HepG2 (cell line): ENCODE measurements around the gene CAPN12. TPM values are rescaled to one million over a fixed set of nuclear protein-coding genes. Genes with fewer than 3 reads are reported as not detected.

Experiments used
- AKAP8 ChIP-seq: sonication (generic); formaldehyde crosslinking; IDR thresholded peaks from 2 replicates; pipeline ENCODE4 v1.5.1; 2020; ENCODE audit warnings: mild to moderate bottlenecking, missing genetic modification reagents
- BRD4 ChIP-seq: sonication (generic); formaldehyde crosslinking; IDR thresholded peaks from 2 replicates; pipeline ENCODE4 v1.4.0; 2020; ENCODE audit warnings: missing genetic modification reagents
- DR1 ChIP-seq: sonication (generic); formaldehyde crosslinking; IDR thresholded peaks from 2 replicates; pipeline ENCODE4 v1.8.0; 2021; ENCODE audit warnings: mild to moderate bottlenecking, missing genetic modification reagents, inconsistent platforms
- ELF4 ChIP-seq: sonication (generic); formaldehyde crosslinking; IDR thresholded peaks from 2 replicates; pipeline ENCODE4 v1.5.0; 2020; ENCODE audit warnings: missing genetic modification reagents, mild to moderate bottlenecking, moderate library complexity, borderline replicate concordance
- FOXJ3 ChIP-seq: sonication (generic); formaldehyde crosslinking; IDR thresholded peaks from 2 replicates; pipeline ENCODE4 v1.4.0; 2020; ENCODE audit warnings: missing genetic modification reagents, mild to moderate bottlenecking, borderline replicate concordance
- GATAD2A ChIP-seq: IDR thresholded peaks from 2 replicates; pipeline ENCODE4 v1.6.1; 2016
- GPN1 ChIP-seq: sonication (generic); formaldehyde crosslinking; IDR thresholded peaks from 2 replicates; pipeline ENCODE4 v1.5.1; 2020; ENCODE audit warnings: missing genetic modification reagents, borderline replicate concordance
- HDAC1 ChIP-seq: sonication (generic); formaldehyde crosslinking; IDR thresholded peaks from 2 replicates; pipeline ENCODE4 v1.5.1; 2020; ENCODE audit warnings: mild to moderate bottlenecking, missing genetic modification reagents
- MBD4 ChIP-seq: IDR thresholded peaks from 2 replicates; pipeline ENCODE4 v1.6.1; 2012; ENCODE audit warnings: low read length, inconsistent platforms, borderline replicate concordance
- MED1 ChIP-seq: sonication (generic); formaldehyde crosslinking; IDR thresholded peaks from 2 replicates; pipeline ENCODE4 v1.4.0; 2020; ENCODE audit warnings: missing genetic modification reagents
- MED13 ChIP-seq: sonication (generic); formaldehyde crosslinking; IDR thresholded peaks from 2 replicates; pipeline ENCODE4 v1.5.0; 2020; ENCODE audit warnings: missing genetic modification reagents
- RXRA ChIP-seq: sonication (generic); formaldehyde crosslinking; IDR thresholded peaks from 2 replicates; pipeline ENCODE4 v1.5.1; 2020; ENCODE audit warnings: missing genetic modification reagents
- SAP130 ChIP-seq: IDR thresholded peaks from 2 replicates; pipeline ENCODE4 v1.6.1; 2016; ENCODE audit warnings: low read depth
- TFAP4 ChIP-seq: sonication (generic); IDR thresholded peaks from 2 replicates; pipeline ENCODE4 v1.6.1; 2016; ENCODE audit warnings: low read depth, borderline replicate concordance
- ZBTB20 ChIP-seq: sonication (generic); formaldehyde crosslinking; IDR thresholded peaks from 2 replicates; pipeline ENCODE4 v1.8.1; 2023; ENCODE audit warnings: missing genetic modification reagents, low read depth, mild to moderate bottlenecking, borderline replicate concordance
- ZNF264 ChIP-seq: sonication (generic); formaldehyde crosslinking; IDR thresholded peaks from 2 replicates; pipeline ENCODE4 v1.4.0; 2020; ENCODE audit warnings: missing genetic modification reagents
- ZNF281 ChIP-seq: sonication (generic); formaldehyde crosslinking; IDR thresholded peaks from 2 replicates; pipeline ENCODE4 v1.4.0; 2020; ENCODE audit warnings: missing genetic modification reagents, borderline replicate concordance
- ZNF530 ChIP-seq: sonication (generic); formaldehyde crosslinking; IDR thresholded peaks from 2 replicates; pipeline ENCODE4 v1.5.0; 2020; ENCODE audit warnings: low read depth, mild to moderate bottlenecking, missing genetic modification reagents
- ZNF609 ChIP-seq: sonication (generic); formaldehyde crosslinking; IDR thresholded peaks from 2 replicates; pipeline ENCODE4 v1.4.0; 2020; ENCODE audit warnings: mild to moderate bottlenecking, missing genetic modification reagents, borderline replicate concordance
- ZNF709 ChIP-seq: sonication (generic); formaldehyde crosslinking; IDR thresholded peaks from 2 replicates; pipeline ENCODE4 v1.5.0; 2020; ENCODE audit warnings: mild to moderate bottlenecking, missing genetic modification reagents
- polyA plus RNA-seq, 8 experiments: library from polyadenylated mRNA; depleted of rRNA in 3 of 8; stranded (reverse) in 7 of 8; unstranded in 1 of 8; fragments of >200 nt; fragmentation: Illumina TruSeq in 4 of 8; extraction: Trizol in 4 of 8; gene quantifications; 2 replicates each; pipeline versions ENCODE4 v1.2.1 to v1.2.3, GENCODE V29; 2011 to 2016; ENCODE audit warnings: low read depth in 4 of 8, missing spikeins in 1 of 8, mixed read lengths in 1 of 8; ENCODE audit not compliant: insufficient read depth in 1 of 8
- total RNA-seq, 5 experiments: library from RNA; depleted of rRNA; stranded (reverse); fragments of >200 nt; fragmentation: Illumina TruSeq; extraction: Trizol; gene quantifications; 2 replicates each; pipeline ENCODE4 v1.2.3, GENCODE V29; 2016; ENCODE audit warnings: low read depth in 1 of 5
- TF ChIP-seq, protein P1 (sequence below): sonication (generic); formaldehyde crosslinking; IDR thresholded peaks from 2 replicates; pipeline ENCODE4 v1.8.1; 2023; ENCODE audit warnings: mild to moderate bottlenecking, missing genetic modification reagents, borderline replicate concordance

CAPN12 gene
- total and polyA plus RNA-seq, 2 of the 13 experiments (the other 11 are each of a cell fraction or from before 2014, with no cell fraction given), result 1.6 to 13.6 TPM

DNA sequence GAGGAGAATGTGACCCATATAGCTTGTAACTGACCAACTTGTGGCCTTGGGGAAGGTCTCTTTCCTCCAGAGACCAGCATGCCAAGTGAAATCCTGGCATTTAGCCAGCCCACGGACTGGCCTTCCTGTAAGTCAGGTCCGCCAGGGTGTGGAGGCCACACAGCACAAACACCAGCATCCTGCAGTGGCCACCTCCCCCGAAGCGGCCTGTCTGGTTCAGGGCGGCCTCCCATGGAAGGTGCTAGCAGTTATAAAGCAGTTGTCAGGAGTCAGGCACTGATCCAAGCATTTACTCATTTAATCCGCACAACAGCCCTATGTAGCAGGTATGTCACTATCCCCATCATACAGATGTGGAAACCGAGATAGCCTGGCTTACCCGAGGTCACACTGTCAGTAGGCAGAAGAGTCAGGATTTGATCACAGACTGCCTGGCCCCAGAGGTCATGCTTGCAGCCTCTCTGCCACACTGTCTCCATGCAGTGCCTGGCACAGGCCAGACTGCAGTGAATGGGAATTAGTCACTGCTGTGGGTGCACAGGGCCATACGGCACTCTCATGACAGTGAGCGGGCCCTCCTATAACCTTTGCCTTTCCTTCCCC lies 36.7 kb downstream of the CAPN12 start (continued):
- TF ChIP-seq SAP130 (CRISPR knock-in tag) (peak; percentile 23; the same call in 1 of the 2 replicates), FOXJ3 (CRISPR knock-in tag) (no peak), RXRA (CRISPR knock-in tag) (peak; percentile 58; the same call in 1 of the 2 replicates), GPN1 (CRISPR knock-in tag) (no peak), MBD4 (no peak), ZBTB20 (CRISPR knock-in tag) (no peak), BRD4 (CRISPR knock-in tag) (no peak), ZNF530 (CRISPR knock-in tag) (no peak), TFAP4 (peak; percentile 12; the same call in 1 of the 2 replicates), DR1 (no peak), ZNF264 (CRISPR knock-in tag) (no peak), ZNF609 (CRISPR knock-in tag) (no peak), AKAP8 (CRISPR knock-in tag) (no peak), HDAC1 (CRISPR knock-in tag) (peak; percentile 42; the same call in 1 of the 2 replicates), MED13 (CRISPR knock-in tag) (no peak), ZNF709 (CRISPR knock-in tag) (no peak), ZNF281 (peak; percentile 81; the same call in 1 of the 2 replicates), MED1 (CRISPR knock-in tag) (peak; percentile 13; the same call in 1 of the 2 replicates), ELF4 (CRISPR knock-in tag) (no peak), GATAD2A (CRISPR knock-in tag) (peak; percentile 62; the same call in 1 of the 2 replicates)
- TF ChIP-seq, protein P1, sequence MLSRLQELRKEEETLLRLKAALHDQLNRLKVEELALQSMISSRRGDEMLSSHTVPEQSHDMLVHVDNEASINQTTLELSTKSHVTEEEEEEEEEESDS (CRISPR knock-in tag), result no peak
